Small intestine (tissue), 7 donors: Measurements from ENCODE around the gene MYH10. TPM values are rescaled to one million over a fixed set of nuclear protein-coding genes. Genes with fewer than 3 reads are reported as not detected.

Experiments used
- DNase-seq, 2 donors: peaks; one replicate each; pipeline versions ENCODE4 v3.0.0 to v3.0.0-alpha.2; 2013
- FAIRE-seq: peaks from 2 replicates; lab custom pipeline; 2012; peaks lifted over from hg19 to GRCh38; lab: Jason Lieb, UNC
- H3K27ac ChIP-seq, 3 donors: one replicate each; pipeline ENCODE4 v1.5.1; 2013; ENCODE audit warnings: low read length in 2 of 3, mild to moderate bottlenecking in 2 of 3, control low read depth in 1 of 3, inconsistent platforms in 1 of 3, low read depth in 1 of 3, moderate library complexity in 1 of 3
- H3K27me3 ChIP-seq, 3 donors: one replicate each; pipeline ENCODE4 v1.6.1; 2013; ENCODE audit warnings: low read length in 3 of 3, inconsistent platforms in 1 of 3; ENCODE audit not compliant: control insufficient read depth in 3 of 3, insufficient read depth in 3 of 3
- H3K36me3 ChIP-seq, 3 donors: one replicate each; pipeline ENCODE4 v1.6.1; 2013; ENCODE audit warnings: low read length in 3 of 3, inconsistent platforms in 1 of 3, low read depth in 1 of 3, mild to moderate bottlenecking in 1 of 3, moderate library complexity in 1 of 3; ENCODE audit not compliant: control insufficient read depth in 3 of 3, insufficient read depth in 2 of 3
- H3K4me1 ChIP-seq, 3 donors: one replicate each; pipeline ENCODE4 v1.6.1; 2013; ENCODE audit warnings: low read length in 2 of 3, inconsistent platforms in 1 of 3, low read depth in 1 of 3, mild to moderate bottlenecking in 1 of 3, moderate library complexity in 1 of 3; ENCODE audit not compliant: control insufficient read depth in 3 of 3, insufficient read depth in 2 of 3
- H3K4me3 ChIP-seq, 3 donors: one replicate each; pipeline ENCODE4 v1.5.1; 2013; ENCODE audit warnings: low read length in 3 of 3, control low read depth in 1 of 3, inconsistent platforms in 1 of 3, low read depth in 1 of 3, mild to moderate bottlenecking in 1 of 3, moderate library complexity in 1 of 3
- H3K9me3 ChIP-seq, 2 donors: one replicate each; pipeline ENCODE4 v1.6.1; 2013; ENCODE audit warnings: low read depth in 1 of 2, low read length in 1 of 2; ENCODE audit not compliant: control insufficient read depth in 2 of 2, insufficient read depth in 1 of 2
- WGBS, 3 donors: extraction: QIAGEN DNeasy Blood & Tissue Kit; methylation state at CpG; one replicate each; pipeline ENCODE4 v1.1.7; 2013; 5-methylcytosine and 5-hydroxymethylcytosine counted together
- polyA plus RNA-seq, 4 donors: library from polyadenylated mRNA; stranded (reverse) in 3 of 4; unstranded in 1 of 4; fragments of 200-250 nt in 3 of 4; fragments of 120-200 nt in 1 of 4; gene quantifications; one replicate each; pipeline versions ENCODE4 v1.2.1 to v1.2.3, GENCODE V29; 2013
- donor health status: healthy with polysubstance abuse.
- donor health status: control.
- donor health status: control.
- donor health status: Bipolar disorder and iron deficiency.
- donor health status: healthy.

Gene MYH10
- polyA plus RNA-seq, 4 donors, result 0.81 to 50.9 (median 3.8) TPM

GRCh38 chr17:8520981-8521380, 109.5 kb downstream of the MYH10 start:
- no peak overlapping the region for H3K27ac ChIP-seq
- no peaks in the 10 kb centered on the region for H3K27me3 ChIP-seq
- FAIRE-seq, result no peak
- peaks cover 0 to 33% (median 0%) of the 10 kb centered on the region in 3 donors for H3K36me3 ChIP-seq
- H3K4me3 ChIP-seq, result no peak overlapping the region
- H3K9me3 ChIP-seq, result no peaks in the 10 kb centered on the region
- WGBS, 3 donors, result 93 to 96% (median 95%) methylated on average over 10 of the region's 10 CpGs
- DNase-seq, result no peak
- H3K4me1 ChIP-seq, result peaks cover 0 to 15% (median 0%) of the 10 kb centered on the region in 3 donors

GRCh38 chr17:8518850-8519249, 111.7 kb downstream of the MYH10 start:
- WGBS, 3 donors, result 15 to 60% (median 34%) methylated on average over 2 of the region's 2 CpGs

GRCh38 chr17:8518326-8518725, 112.2 kb downstream of the MYH10 start:
- no peak overlapping the region for H3K4me3 ChIP-seq
- peak overlapping the region in 1 of 3 donors; percentile 64 for H3K27ac ChIP-seq
- H3K27me3 ChIP-seq, result no peaks in the 10 kb centered on the region
- H3K9me3 ChIP-seq, result no peaks in the 10 kb centered on the region
- DNase-seq (peak; percentile 81 to 88), FAIRE-seq (no peak)
- peaks cover 0 to 35% (median 0%) of the 10 kb centered on the region in 3 donors for H3K36me3 ChIP-seq
- 20 to 70% (median 45%) methylated on average over 6 of the region's 6 CpGs for WGBS, 3 donors
- peaks cover 0 to 15% (median 0%) of the 10 kb centered on the region in 3 donors for H3K4me1 ChIP-seq

More at GRCh38 chr17:8518850-8519249, 111.7 kb downstream of the MYH10 start:
- H3K4me3 ChIP-seq, result no peak overlapping the region
- peaks cover 0 to 35% (median 0%) of the 10 kb centered on the region in 3 donors for H3K36me3 ChIP-seq
- DNase-seq (peak in 1 of 2 donors; percentile 13), FAIRE-seq (no peak)
- H3K27me3 ChIP-seq, result no peaks in the 10 kb centered on the region
- peaks cover 0 to 15% (median 0%) of the 10 kb centered on the region in 3 donors for H3K4me1 ChIP-seq
- peak overlapping the region in 1 of 3 donors; percentile 64 for H3K27ac ChIP-seq
- no peaks in the 10 kb centered on the region for H3K9me3 ChIP-seq

- DNase-seq, result no peak
- 90 to 95% (median 93%) methylated on average over 11 of the region's 11 CpGs for WGBS, 3 donors
- peaks cover 0 to 15% (median 0%) of the 10 kb centered on the region in 3 donors for H3K4me1 ChIP-seq
- FAIRE-seq, result no peak
- H3K9me3 ChIP-seq, result no peaks in the 10 kb centered on the region
- H3K36me3 ChIP-seq, result peaks cover 0 to 28% (median 0%) of the 10 kb centered on the region in 3 donors
- H3K27ac ChIP-seq, result no peak overlapping the region
- no peak overlapping the region for H3K4me3 ChIP-seq
- no peaks in the 10 kb centered on the region for H3K27me3 ChIP-seq
These were observed 115.7 kb downstream of the MYH10 start for GRCh38 chr17:8514801-8515200.

- Histone ChIP-seq H3K4me3 (no peak overlapping the region), H3K9me3 (no peaks in the 10 kb centered on the region), H3K27ac (no peak overlapping the region), H3K36me3 (peaks cover 0 to 70% (median 0%) of the 10 kb centered on the region in 3 donors), H3K4me1 (no peaks in the 10 kb centered on the region), H3K27me3 (no peaks in the 10 kb centered on the region)
- FAIRE-seq (no peak), DNase-seq (no peak)
- WGBS, 3 donors, result 83 to 91% (median 89%) methylated on average over 14 of the region's 14 CpGs
These were observed 124.4 kb downstream of the MYH10 start for GRCh38 chr17:8506145-8506544.

- no peak for FAIRE-seq
- H3K27ac ChIP-seq, result no peak overlapping the region
- 89 to 92% (median 90%) methylated on average over 18 of the region's 18 CpGs for WGBS, 3 donors
- DNase-seq, result no peak
- H3K36me3 ChIP-seq, result peaks cover 0 to 79% (median 2%) of the 10 kb centered on the region in 3 donors
- no peaks in the 10 kb centered on the region for H3K4me1 ChIP-seq
- no peak overlapping the region for H3K4me3 ChIP-seq
- no peaks in the 10 kb centered on the region for H3K27me3 ChIP-seq
- H3K9me3 ChIP-seq, result no peaks in the 10 kb centered on the region
These were observed 125.9 kb downstream of the MYH10 start for GRCh38 chr17:8504460-8505207.

- no peaks in the 10 kb centered on the region for H3K27me3 ChIP-seq
- H3K9me3 ChIP-seq, result no peaks in the 10 kb centered on the region
- WGBS, 3 donors, result 82 to 91% (median 85%) methylated on average over 9 of the region's 9 CpGs
- H3K27ac ChIP-seq, result no peak overlapping the region
- FAIRE-seq, result no peak
- H3K36me3 ChIP-seq, result peaks cover 0 to 79% (median 2%) of the 10 kb centered on the region in 3 donors
- H3K4me3 ChIP-seq, result no peak overlapping the region
- DNase-seq, result no peak
- no peaks in the 10 kb centered on the region for H3K4me1 ChIP-seq
These were observed 126.7 kb downstream of the MYH10 start for GRCh38 chr17:8503807-8504206.

GRCh38 chr17:8503368-8503767, 127.2 kb downstream of the MYH10 start:
- Histone ChIP-seq H3K4me1 (no peaks in the 10 kb centered on the region), H3K36me3 (peaks cover 0 to 78% (median 2%) of the 10 kb centered on the region in 3 donors), H3K27ac (no peak overlapping the region), H3K27me3 (no peaks in the 10 kb centered on the region), H3K4me3 (no peak overlapping the region), H3K9me3 (no peaks in the 10 kb centered on the region)
- DNase-seq (no peak), FAIRE-seq (no peak)
- WGBS, 3 donors, result 54 to 59% (median 59%) methylated on average over 6 of the region's 6 CpGs
